Measurements from ENCODE around the gene ERVW-1. TPM values are rescaled to one million over a fixed set of nuclear protein-coding genes. Genes with fewer than 3 reads are reported as not detected.

ERVW-1 gene
- total RNA-seq, 1 donor from 2014 or later, result not detected

GRCh38 chr7:92433019-92433418, 44.7 kb downstream of the ERVW-1 start:
- no peak for TF ChIP-seq CTCF (conservative IDR thresholded peaks at IDR 0.05; ENCODE audit: low read depth, low read length)
- H3K4me3 ChIP-seq (ENCODE audit: low read depth, low read length), result no peak overlapping the region
- no peak for DNase-seq (ENCODE audit: low read depth)

- TF ChIP-seq CTCF (conservative IDR thresholded peaks at IDR 0.05; ENCODE audit: low read depth, low read length), result no peak
- no peak for DNase-seq (ENCODE audit: low read depth)
- H3K4me3 ChIP-seq (ENCODE audit: low read depth, low read length), result no peak overlapping the region
Measured at GRCh38 chr7:92432299-92432946, 45.3 kb downstream of the ERVW-1 start.

- no peak overlapping the region for H3K4me3 ChIP-seq (ENCODE audit: low read depth, low read length)
- TF ChIP-seq CTCF (conservative IDR thresholded peaks at IDR 0.05; ENCODE audit: low read depth, low read length), result no peak
- no peak for DNase-seq (ENCODE audit: low read depth)
Measured at GRCh38 chr7:92427193-92427592, 50.6 kb downstream of the ERVW-1 start.

GRCh38 chr7:92425311-92425947, 52.3 kb downstream of the ERVW-1 start:
- no peak for DNase-seq (ENCODE audit: low read depth)
- no peak for TF ChIP-seq CTCF (conservative IDR thresholded peaks at IDR 0.05; ENCODE audit: low read depth, low read length)
- H3K4me3 ChIP-seq (ENCODE audit: low read depth, low read length), result no peak overlapping the region

- no peak for TF ChIP-seq CTCF (conservative IDR thresholded peaks at IDR 0.05; ENCODE audit: low read depth, low read length)
- no peak overlapping the region for H3K4me3 ChIP-seq (ENCODE audit: low read depth, low read length)
- no peak for DNase-seq (ENCODE audit: low read depth)
Measured at GRCh38 chr7:92423710-92424131, 54.0 kb downstream of the ERVW-1 start.

GRCh38 chr7:92422926-92423325, 54.8 kb downstream of the ERVW-1 start:
- no peak for DNase-seq (ENCODE audit: low read depth)
- no peak for TF ChIP-seq CTCF (conservative IDR thresholded peaks at IDR 0.05; ENCODE audit: low read depth, low read length)
- H3K4me3 ChIP-seq (ENCODE audit: low read depth, low read length), result no peak overlapping the region
